Measurements from ENCODE around the gene HCN4. TPM values are rescaled to one million over a fixed set of nuclear protein-coding genes. Genes with fewer than 3 reads are reported as not detected.

Gene HCN4
- total and polyA plus RNA-seq, 2 of the 8 experiments (the other 6 are each of a cell fraction or from before 2014, with no cell fraction given) = 3.7 to 8.5 TPM

DNA sequence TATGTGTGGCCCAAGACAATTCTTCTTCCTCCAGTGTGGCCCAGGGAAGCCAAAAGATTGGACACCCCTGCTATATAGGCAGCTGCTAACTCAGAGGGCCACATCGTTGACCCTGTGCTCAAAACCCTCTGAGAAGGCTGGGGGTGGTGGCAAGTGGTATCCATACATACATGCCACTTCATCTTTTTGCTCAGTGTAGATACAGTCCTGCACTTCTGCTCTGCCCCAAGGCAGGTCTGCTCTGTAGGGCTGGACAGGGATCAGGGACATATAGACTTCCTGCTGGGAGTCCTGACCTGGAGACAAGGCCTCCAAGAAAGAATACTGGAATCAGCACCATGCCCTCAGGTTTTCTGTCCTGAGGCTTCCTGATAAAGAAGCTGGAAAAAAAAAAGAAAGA lies 4.5 kb upstream of the HCN4 start:
- no peak overlapping the region for H4K91ac ChIP-seq (replicated peaks; ENCODE audit: insufficient read length, low read length)
- POLR2A ChIA-PET (ENCODE audit: partially characterized antibody) = no interaction called here
- H3K4ac ChIP-seq (replicated peaks; ENCODE audit: insufficient read length, low read depth, low read length) = no peak overlapping the region
- peaks cover 0 to 2% of the 10 kb centered on the region in 2 experiments for H4K20me1 ChIP-seq (replicated peaks in 1 of 2; ENCODE audit: control insufficient read depth in 1 of 2, insufficient read depth in 2 of 2, low read length in 2 of 2)
- H3K9me3 ChIP-seq (ENCODE audit: insufficient read depth in 2 of 2, low read depth in 1 of 2, low read length in 1 of 2) = no peaks in the 10 kb centered on the region
- FAIRE-seq (no peak), DNase-seq (ENCODE audit: low read depth in 1 of 2, low spot score in 2 of 2) (no peak)
- no peak overlapping the region for H3K14ac ChIP-seq (ENCODE audit: insufficient read length)
- no peaks in the 10 kb centered on the region for H3K36me3 ChIP-seq (ENCODE audit: control insufficient read depth in 2 of 4, insufficient read depth in 4 of 4, low read length in 3 of 4)
- no peak overlapping the region for H3K4me2 ChIP-seq (ENCODE audit: insufficient read depth in 1 of 2, low read depth in 2 of 2, low read length in 2 of 2)
- no peak overlapping the region for H2BK15ac ChIP-seq (ENCODE audit: low read length)
- H3K79me2 ChIP-seq (ENCODE audit: control insufficient read depth in 1 of 2, insufficient read depth in 2 of 2, low read length in 2 of 2) = no peaks in the 10 kb centered on the region
- no peak overlapping the region for H4K5ac ChIP-seq (ENCODE audit: insufficient read length, low read depth, low read length)
- no peak overlapping the region for H3K27ac ChIP-seq (ENCODE audit: low read depth, low read length)
- H3K4me1 ChIP-seq (replicated peaks in 1 of 4; ENCODE audit: control insufficient read depth in 3 of 4, insufficient read depth in 4 of 4, low read length in 3 of 4) = peaks cover 12 to 40% (median 18%) of the 10 kb centered on the region in 4 experiments
- 71% methylated on average over 1 of the region's 1 CpG; no CpG with 5 or more reads in 1 of the 2 experiments for WGBS, 2 experiments (ENCODE audit: extremely low coverage in 1 of 2, insufficient coverage in 1 of 2, insufficient read length in 1 of 2, insufficient replicate concordance in 2 of 2, low coverage in 1 of 2, low lambda C conversion rate in 2 of 2, missing lambda C conversion rate in 1 of 2)
- H3K23ac ChIP-seq (ENCODE audit: insufficient read length) = no peak overlapping the region
- H2BK120ac ChIP-seq (replicated peaks; ENCODE audit: low read depth, low read length) = no peak overlapping the region
- no peak overlapping the region for H2AFZ ChIP-seq (ENCODE audit: low read length)
- no peak overlapping the region for H3K9ac ChIP-seq (replicated peaks in 1 of 4; ENCODE audit: extremely low read depth in 1 of 4, low read depth in 3 of 4, low read length in 3 of 4)
- no peak overlapping the region for H2AK5ac ChIP-seq (ENCODE audit: low read depth, low read length)
- H3K18ac ChIP-seq (ENCODE audit: extremely low read depth, low read length) = no peak overlapping the region
- no peak for TF ChIP-seq EP300 (IDR thresholded peaks at IDR 0.05; ENCODE audit: borderline replicate concordance in 1 of 2, low read depth in 2 of 2, low read length in 2 of 2)
- TF ChIP-seq BACH1 (IDR thresholded peaks at IDR 0.05; ENCODE audit: low read length) = no peak
- no peak for TF ChIP-seq NRF1 (IDR thresholded peaks at IDR 0.05; ENCODE audit: low read depth, low read length)
- no peak for TF ChIP-seq RBBP5 (IDR thresholded peaks at IDR 0.05; ENCODE audit: borderline replicate concordance, low read depth, low read length)
- TF ChIP-seq POU5F1 (IDR thresholded peaks at IDR 0.05; ENCODE audit: low read depth, low read length) = no peak
- no peak for TF ChIP-seq POLR2AphosphoS5 (IDR thresholded peaks at IDR 0.05; ENCODE audit: low read depth, low read length)
- peaks cover 0 to 23% (median 18%) of the 10 kb centered on the region in 4 experiments; a peak in 6 of 7 replicates for H3K27me3 ChIP-seq (replicated peaks in 1 of 4; ENCODE audit: control insufficient read depth in 3 of 4, extremely low read depth in 1 of 4, insufficient read depth in 3 of 4, low read length in 3 of 4)
- CTCF ChIA-PET (ENCODE audit: partially characterized antibody) = interaction anchor here (1.2 to 1.5 kb wide), 3 partner anchors 39 to 263 kb away, joined by 4 to 6 read pairs (median 5); no protein-coding TSS in a partner anchor
- no peak overlapping the region for H2BK20ac ChIP-seq (ENCODE audit: low read length)
- H3K79me1 ChIP-seq (ENCODE audit: low read depth, low read length) = no peaks in the 10 kb centered on the region
- no peak overlapping the region for H3K56ac ChIP-seq (replicated peaks; ENCODE audit: insufficient read length, low read depth, low read length)
- H2BK12ac ChIP-seq (ENCODE audit: low read depth, low read length) = no peak overlapping the region; the same call in 1 of the 2 replicates
- no peak overlapping the region for H2BK5ac ChIP-seq (ENCODE audit: low read depth, low read length)
- no peak overlapping the region for H4K8ac ChIP-seq (ENCODE audit: extremely low read depth, insufficient read depth, low read length)
- no peak overlapping the region for H3K4me3 ChIP-seq (ENCODE audit: extremely low read depth in 1 of 4, insufficient read depth in 2 of 4, low read depth in 3 of 4, low read length in 4 of 4)
- peaks cover 6% of the 10 kb centered on the region; the same call in 1 of the 2 replicates for H3K23me2 ChIP-seq (ENCODE audit: low read depth, low read length)
